GM18526 (cell line): Measurements from ENCODE around the gene MYO1D.

Experiments used
- POLR2A ChIP-seq: IDR thresholded peaks from 3 replicates; pipeline ENCODE4 v1.6.1; 2011; ENCODE audit not compliant: insufficient read length; ENCODE audit errors: extremely low read depth

The MYO1D gene

GRCh38 chr17:32741381-32741780 lies 135.5 kb downstream of the MYO1D start:
- no peak for TF ChIP-seq POLR2A

- no peak for TF ChIP-seq POLR2A
Measured at GRCh38 chr17:32739722-32740121, 137.2 kb downstream of the MYO1D start.

- TF ChIP-seq POLR2A = no peak
Measured at GRCh38 chr17:32733401-32733800, 143.5 kb downstream of the MYO1D start.

- TF ChIP-seq POLR2A = no peak
Measured at GRCh38 chr17:32732900-32733299, 144.0 kb downstream of the MYO1D start.

- no peak for TF ChIP-seq POLR2A
Measured at GRCh38 chr17:32732296-32732642, 144.7 kb downstream of the MYO1D start.

- no peak for TF ChIP-seq POLR2A
Measured at GRCh38 chr17:32731556-32732295, 145.2 kb downstream of the MYO1D start.

- no peak for TF ChIP-seq POLR2A
Measured at GRCh38 chr17:32727681-32728080, 149.2 kb downstream of the MYO1D start.

- TF ChIP-seq POLR2A = no peak
Measured at GRCh38 chr17:32725697-32726096, 151.2 kb downstream of the MYO1D start.

- no peak for TF ChIP-seq POLR2A
Measured at GRCh38 chr17:32723310-32723955, 153.5 kb downstream of the MYO1D start.

- TF ChIP-seq POLR2A = no peak
Measured at GRCh38 chr17:32722733-32723132, 154.2 kb downstream of the MYO1D start.

GRCh38 chr17:32720671-32721070 lies 156.3 kb downstream of the MYO1D start:
- no peak for TF ChIP-seq POLR2A

GRCh38 chr17:32719689-32720088 lies 157.2 kb downstream of the MYO1D start:
- no peak for TF ChIP-seq POLR2A

GRCh38 chr17:32713081-32713480 lies 163.8 kb downstream of the MYO1D start:
- no peak for TF ChIP-seq POLR2A

GRCh38 chr17:32709562-32709961 lies 167.4 kb downstream of the MYO1D start:
- TF ChIP-seq POLR2A = no peak

- TF ChIP-seq POLR2A = no peak
Measured at GRCh38 chr17:32701871-32702270, 175.1 kb downstream of the MYO1D start.

GRCh38 chr17:32699247-32699646 lies 177.7 kb downstream of the MYO1D start:
- no peak for TF ChIP-seq POLR2A
